HuH-7 (cell line): ENCODE results near the gene ZNF782.
"Not testable (repeated sequence)": the region's sequence is repeated elsewhere in the genome, so short reads cannot be mapped to it uniquely, and the experiment has no call there.

Source experiments
- DNase-seq: peaks from one replicate; pipeline ENCODE4 v3.0.0; 2011; ENCODE audit warnings: low spot score

The ZNF782 gene

DNA sequence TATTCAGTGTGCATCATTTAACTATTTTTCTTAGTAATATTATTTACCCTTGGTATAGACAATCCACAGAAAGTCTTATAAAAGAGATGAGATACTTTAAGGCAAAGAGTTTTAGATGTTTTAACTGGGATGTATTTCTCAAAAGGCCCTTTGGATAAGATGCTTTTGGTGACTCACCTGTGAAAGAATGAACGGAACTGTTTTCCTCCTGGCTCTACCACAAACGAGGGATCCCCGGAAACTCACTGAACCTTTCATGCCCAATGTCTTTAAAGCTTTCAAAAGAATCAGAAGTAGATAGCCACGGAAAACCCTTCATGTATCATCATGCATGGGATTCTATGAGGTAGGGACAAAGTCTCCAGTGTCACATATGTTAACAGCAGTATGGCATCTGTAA, 1.6 kb downstream of the ZNF782 start:
- no peak for DNase-seq

DNA sequence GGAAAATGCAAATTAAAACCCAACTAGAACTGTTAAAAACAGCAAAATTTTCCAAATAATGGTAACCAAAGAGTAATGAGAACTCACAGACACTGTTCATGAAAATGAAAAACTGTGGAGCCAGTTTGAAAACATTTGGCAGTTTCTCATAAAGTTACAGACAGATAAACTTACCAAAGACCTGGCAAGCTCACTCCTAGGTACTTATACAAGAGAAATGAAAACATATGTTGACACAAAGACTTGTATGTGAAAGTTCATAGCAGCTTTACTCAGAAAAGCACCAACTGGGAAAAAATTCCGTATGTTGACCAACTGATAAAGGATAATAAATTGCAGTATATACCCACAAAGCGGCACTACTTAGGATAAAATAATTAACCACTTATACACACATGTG, 10.3 kb downstream of the ZNF782 start:
- DNase-seq = no peak

DNA sequence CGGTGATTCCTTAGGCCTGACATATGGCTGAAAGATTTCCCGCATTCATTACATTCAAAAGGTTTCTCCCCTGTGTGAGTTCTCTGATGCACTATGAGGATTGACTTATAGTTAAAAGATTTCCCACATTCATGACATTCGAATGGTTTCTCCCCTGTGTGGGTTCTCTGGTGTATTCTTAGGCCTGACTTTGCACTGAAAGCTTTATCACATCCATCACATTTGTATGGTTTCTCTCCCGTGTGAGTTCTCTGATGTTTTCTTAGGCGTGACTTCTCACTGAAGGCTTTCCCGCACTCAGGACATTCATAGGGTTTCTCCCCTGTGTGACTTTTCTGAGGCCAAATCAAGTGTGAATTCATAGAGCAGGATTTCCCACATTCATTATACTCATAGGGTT, 35.8 kb downstream of the ZNF782 start:
- no peak for DNase-seq

DNA sequence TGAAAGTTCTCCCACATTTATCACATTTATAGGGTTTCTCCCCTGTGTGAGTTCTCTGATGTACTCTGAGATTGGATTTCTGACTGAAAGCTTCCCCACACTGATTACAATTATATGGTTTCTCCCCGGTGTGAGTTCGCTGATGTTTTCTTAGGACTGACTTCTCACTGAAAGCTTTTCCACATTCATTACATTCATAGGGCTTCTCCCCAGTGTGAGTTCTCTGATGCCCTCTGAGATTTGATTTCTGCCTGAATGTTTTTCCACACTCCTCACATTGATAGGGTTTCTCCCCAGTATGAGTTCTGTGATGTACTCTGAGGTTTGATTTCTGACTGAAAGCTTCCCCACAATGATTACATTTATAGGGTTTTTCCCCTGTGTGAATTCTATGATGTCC, 36.3 kb downstream of the ZNF782 start:
- DNase-seq = no peak

DNA sequence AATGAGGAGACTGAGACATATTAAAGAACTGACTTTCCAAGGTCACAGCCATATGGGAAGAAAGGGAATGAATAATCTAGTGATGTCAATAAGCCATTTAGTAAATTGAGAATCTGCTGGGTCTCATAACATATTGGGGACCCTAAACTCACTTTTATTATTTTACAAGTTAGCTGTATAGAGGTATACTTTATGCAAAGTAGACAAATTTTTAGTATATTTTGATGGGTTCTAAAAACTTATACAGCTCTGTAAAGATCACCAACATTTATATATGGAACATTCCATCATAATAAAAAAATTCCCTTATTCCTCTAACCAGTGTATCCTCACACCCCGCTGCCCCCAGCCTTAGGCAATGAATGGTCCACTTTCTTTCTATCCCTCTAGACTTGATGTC, 40.7 kb downstream of the ZNF782 start:
- DNase-seq = no peak

- DNase-seq = not testable (repeated sequence)
These were observed 55.4 kb downstream of the ZNF782 start for GRCh38 chr9:96798959-96799358.

DNA sequence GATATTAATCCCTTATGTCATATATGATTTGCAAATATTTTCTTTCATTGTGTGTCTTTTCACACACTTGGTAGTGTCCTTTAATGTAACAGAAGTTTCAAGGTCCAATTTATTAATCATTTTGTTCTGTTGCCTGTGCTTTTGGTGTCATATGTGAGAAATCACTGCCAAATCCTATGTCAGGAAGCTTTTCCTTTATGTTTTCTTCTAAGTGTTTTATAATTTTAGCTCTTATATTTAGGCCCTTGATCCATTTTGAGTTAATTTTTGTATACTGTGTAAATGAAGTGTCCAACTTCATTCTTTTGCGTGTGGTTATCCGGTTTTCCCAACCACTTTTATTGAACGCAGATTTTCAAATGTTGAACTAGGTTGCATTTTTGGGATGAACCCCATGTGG, 70.3 kb downstream of the ZNF782 start:
- DNase-seq = no peak

- no peak for DNase-seq
These were observed 72.1 kb downstream of the ZNF782 start for GRCh38 chr9:96782235-96782634.

- no peak for DNase-seq
These were observed 72.8 kb downstream of the ZNF782 start for GRCh38 chr9:96781552-96781951.

- no peak for DNase-seq
These were observed 75.2 kb downstream of the ZNF782 start for GRCh38 chr9:96779089-96779488.

GRCh38 chr9:96777426-96777864, 76.9 kb downstream of the ZNF782 start:
- DNase-seq = no peak

DNA sequence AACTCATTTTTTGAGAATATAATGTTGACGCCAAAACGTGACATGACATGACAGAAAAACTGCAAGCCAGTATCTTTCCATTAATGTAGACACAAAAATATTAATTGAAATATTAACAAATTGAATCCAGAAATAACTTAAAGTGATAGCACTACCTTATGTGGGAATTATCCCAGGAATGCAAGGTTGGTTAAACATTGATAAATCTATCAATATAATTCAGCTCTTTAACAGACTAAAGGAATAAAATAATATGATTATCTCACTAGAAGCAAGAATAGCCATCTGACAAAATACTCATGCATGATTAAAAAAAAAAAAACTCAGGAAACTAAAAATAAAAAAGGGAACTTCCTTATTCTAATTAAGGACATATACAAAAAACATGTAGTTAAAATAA, 83.2 kb downstream of the ZNF782 start:
- no peak for DNase-seq

DNA sequence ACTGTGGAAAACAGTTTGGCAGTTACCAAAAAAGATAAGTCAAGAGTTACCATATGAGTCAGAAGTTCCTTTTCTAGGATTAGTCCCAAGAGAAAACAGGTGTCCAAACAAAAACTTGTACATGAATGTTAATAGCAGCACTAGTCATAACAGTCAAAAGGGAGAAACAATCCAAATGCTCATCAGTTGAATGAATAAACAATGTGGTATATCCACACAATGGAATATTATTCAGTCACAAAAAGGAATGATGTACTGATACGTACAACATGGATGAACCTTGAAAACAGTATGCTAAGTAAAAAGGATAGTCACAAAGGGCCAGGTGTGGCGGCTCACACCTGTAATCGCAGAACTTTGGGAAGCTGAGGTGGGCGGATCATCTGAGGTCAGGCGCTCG, 84.3 kb downstream of the ZNF782 start:
- no peak for DNase-seq
